HepG2 (cell line): ENCODE results near the gene RRAD. TPM values are rescaled to one million over a fixed set of nuclear protein-coding genes. Genes with fewer than 3 reads are reported as not detected.

Source experiments
- DNMT1 ChIP-seq: sonication (generic); formaldehyde crosslinking; IDR thresholded peaks from 2 replicates; pipeline ENCODE4 v1.5.1; 2020; ENCODE audit warnings: mild to moderate bottlenecking, missing genetic modification reagents
- GMEB1 ChIP-seq: sonication (generic); formaldehyde crosslinking; IDR thresholded peaks from 2 replicates; pipeline ENCODE4 v1.5.1; 2020; ENCODE audit warnings: missing genetic modification reagents, mild to moderate bottlenecking, borderline replicate concordance
- JUN ChIP-seq: sonication (generic); formaldehyde crosslinking; IDR thresholded peaks from 2 replicates; pipeline ENCODE4 v1.4.0; 2020; ENCODE audit warnings: mild to moderate bottlenecking, missing genetic modification reagents
- LCORL ChIP-seq, 2 experiments: fragments of 450-650 bp in 1 of 2; sonication (generic) in 1 of 2; formaldehyde crosslinking in 1 of 2; IDR thresholded peaks; 2 replicates each; pipeline versions ENCODE4 v1.5.0 to v1.6.1; 2017 to 2020; ENCODE audit warnings: antibody characterized with exemption in 1 of 2, missing genetic modification reagents in 1 of 2
- MIER3 ChIP-seq: IDR thresholded peaks from 2 replicates; pipeline ENCODE4 v1.6.1; 2016; ENCODE audit warnings: missing compliant biosample characterization, borderline replicate concordance
- ZFP36L2 ChIP-seq: sonication (generic); formaldehyde crosslinking; IDR thresholded peaks from 2 replicates; pipeline ENCODE4 v1.4.0; 2020; ENCODE audit warnings: missing genetic modification reagents
- ZFP91 ChIP-seq: sonication (generic); formaldehyde crosslinking; IDR thresholded peaks from 2 replicates; pipeline ENCODE4 v1.9.0; 2022; ENCODE audit warnings: missing genetic modification reagents, mild to moderate bottlenecking, borderline replicate concordance
- ZNF18 ChIP-seq: sonication (generic); formaldehyde crosslinking; IDR thresholded peaks from 2 replicates; pipeline ENCODE4 v1.8.0; 2022; ENCODE audit warnings: mild to moderate bottlenecking, missing genetic modification reagents; ENCODE audit not compliant: insufficient replicate concordance
- ZNF337 ChIP-seq: sonication (generic); formaldehyde crosslinking; IDR thresholded peaks from 2 replicates; pipeline ENCODE4 v1.5.1; 2020; ENCODE audit warnings: missing genetic modification reagents, low read depth, mild to moderate bottlenecking, borderline replicate concordance
- ZNF484 ChIP-seq: sonication (generic); formaldehyde crosslinking; IDR thresholded peaks from 2 replicates; pipeline ENCODE4 v1.5.1; 2020; ENCODE audit warnings: mild to moderate bottlenecking, low read depth, missing genetic modification reagents, borderline replicate concordance
- ZNF572 ChIP-seq: sonication (generic); formaldehyde crosslinking; IDR thresholded peaks from 2 replicates; pipeline ENCODE4 v1.5.1; 2020; ENCODE audit warnings: mild to moderate bottlenecking, missing genetic modification reagents
- ZNF777 ChIP-seq: sonication (generic); formaldehyde crosslinking; IDR thresholded peaks from 2 replicates; pipeline ENCODE4 v1.4.0; 2020; ENCODE audit warnings: missing genetic modification reagents
- ZNF792 ChIP-seq: IDR thresholded peaks from 2 replicates; pipeline ENCODE4 v1.6.1; 2016
- polyA plus RNA-seq, 8 experiments: library from polyadenylated mRNA; depleted of rRNA in 3 of 8; stranded (reverse) in 7 of 8; unstranded in 1 of 8; fragments of >200 nt; fragmentation: Illumina TruSeq in 4 of 8; extraction: Trizol in 4 of 8; gene quantifications; 2 replicates each; pipeline versions ENCODE4 v1.2.1 to v1.2.3, GENCODE V29; 2011 to 2016; ENCODE audit warnings: low read depth in 4 of 8, missing spikeins in 1 of 8, mixed read lengths in 1 of 8; ENCODE audit not compliant: insufficient read depth in 1 of 8
- total RNA-seq, 5 experiments: library from RNA; depleted of rRNA; stranded (reverse); fragments of >200 nt; fragmentation: Illumina TruSeq; extraction: Trizol; gene quantifications; 2 replicates each; pipeline ENCODE4 v1.2.3, GENCODE V29; 2016; ENCODE audit warnings: low read depth in 1 of 5
- TF ChIP-seq, protein P1 (sequence below): sonication (generic); formaldehyde crosslinking; IDR thresholded peaks from 2 replicates; pipeline ENCODE4; 2020; ENCODE audit warnings: missing genetic modification reagents, mild to moderate bottlenecking, borderline replicate concordance
- TF ChIP-seq, protein P2 (sequence below): sonication (generic); formaldehyde crosslinking; IDR thresholded peaks from 2 replicates; pipeline ENCODE4 v1.8.0; 2022; ENCODE audit warnings: mild to moderate bottlenecking, missing genetic modification reagents

The RRAD gene
- total and polyA plus RNA-seq, 2 of the 13 experiments (the other 11 are each of a cell fraction or from before 2014, with no cell fraction given): 0.80 to 1.1 TPM

GRCh38 chr16:66905633-66906539, 19.4 kb downstream of the RRAD start (continued):
- TF ChIP-seq GMEB1 (CRISPR knock-in tag) (peak; percentile 27; the same call in 1 of the 2 replicates), ZNF792 (CRISPR knock-in tag) (peak; percentile 80; the same call in 1 of the 2 replicates), ZNF484 (CRISPR knock-in tag) (no peak), JUN (CRISPR knock-in tag) (no peak), ZNF18 (CRISPR knock-in tag) (no peak), ZFP91 (CRISPR knock-in tag) (peak; percentile 59), ZNF777 (CRISPR knock-in tag) (peak; percentile 69), ZNF572 (CRISPR knock-in tag) (no peak), MIER3 (peak; percentile 84; the same call in 1 of the 2 replicates), DNMT1 (peak; percentile 57; the same call in 1 of the 2 replicates), ZFP36L2 (no peak), ZNF337 (CRISPR knock-in tag) (no peak), LCORL (IDR thresholded peaks at IDR 0.05) (peak; percentile 69), LCORL (CRISPR knock-in tag; IDR thresholded peaks at IDR 0.05) (peak; percentile 78)
- TF ChIP-seq, protein P1, sequence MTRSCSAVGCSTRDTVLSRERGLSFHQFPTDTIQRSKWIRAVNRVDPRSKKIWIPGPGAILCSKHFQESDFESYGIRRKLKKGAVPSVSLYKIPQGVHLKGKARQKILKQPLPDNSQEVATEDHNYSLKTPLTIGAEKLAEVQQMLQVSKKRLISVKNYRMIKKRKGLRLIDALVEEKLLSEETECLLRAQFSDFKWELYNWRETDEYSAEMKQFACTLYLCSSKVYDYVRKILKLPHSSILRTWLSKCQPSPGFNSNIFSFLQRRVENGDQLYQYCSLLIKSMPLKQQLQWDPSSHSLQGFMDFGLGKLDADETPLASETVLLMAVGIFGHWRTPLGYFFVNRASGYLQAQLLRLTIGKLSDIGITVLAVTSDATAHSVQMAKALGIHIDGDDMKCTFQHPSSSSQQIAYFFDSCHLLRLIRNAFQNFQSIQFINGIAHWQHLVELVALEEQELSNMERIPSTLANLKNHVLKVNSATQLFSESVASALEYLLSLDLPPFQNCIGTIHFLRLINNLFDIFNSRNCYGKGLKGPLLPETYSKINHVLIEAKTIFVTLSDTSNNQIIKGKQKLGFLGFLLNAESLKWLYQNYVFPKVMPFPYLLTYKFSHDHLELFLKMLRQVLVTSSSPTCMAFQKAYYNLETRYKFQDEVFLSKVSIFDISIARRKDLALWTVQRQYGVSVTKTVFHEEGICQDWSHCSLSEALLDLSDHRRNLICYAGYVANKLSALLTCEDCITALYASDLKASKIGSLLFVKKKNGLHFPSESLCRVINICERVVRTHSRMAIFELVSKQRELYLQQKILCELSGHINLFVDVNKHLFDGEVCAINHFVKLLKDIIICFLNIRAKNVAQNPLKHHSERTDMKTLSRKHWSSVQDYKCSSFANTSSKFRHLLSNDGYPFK (CRISPR knock-in tag): peak; percentile 93
- TF ChIP-seq, protein P2, sequence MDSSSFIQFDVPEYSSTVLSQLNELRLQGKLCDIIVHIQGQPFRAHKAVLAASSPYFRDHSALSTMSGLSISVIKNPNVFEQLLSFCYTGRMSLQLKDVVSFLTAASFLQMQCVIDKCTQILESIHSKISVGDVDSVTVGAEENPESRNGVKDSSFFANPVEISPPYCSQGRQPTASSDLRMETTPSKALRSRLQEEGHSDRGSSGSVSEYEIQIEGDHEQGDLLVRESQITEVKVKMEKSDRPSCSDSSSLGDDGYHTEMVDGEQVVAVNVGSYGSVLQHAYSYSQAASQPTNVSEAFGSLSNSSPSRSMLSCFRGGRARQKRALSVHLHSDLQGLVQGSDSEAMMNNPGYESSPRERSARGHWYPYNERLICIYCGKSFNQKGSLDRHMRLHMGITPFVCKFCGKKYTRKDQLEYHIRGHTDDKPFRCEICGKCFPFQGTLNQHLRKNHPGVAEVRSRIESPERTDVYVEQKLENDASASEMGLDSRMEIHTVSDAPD (CRISPR knock-in tag): no peak; the same call in 1 of the 2 replicates
